ENCODE measurements around the gene TMEM151A. TPM values are rescaled to one million over a fixed set of nuclear protein-coding genes. Genes with fewer than 3 reads are reported as not detected.
A peak's percentile ranks its signal among the peaks of the same experiment; 100 is the strongest.
"Not testable (repeated sequence)": the region's sequence is repeated elsewhere in the genome, so short reads cannot be mapped to it uniquely, and the experiment has no call there.

Gene TMEM151A
- total and polyA plus RNA-seq, 11 donors = 0.08 to 7.9 (median 0.12) TPM; not detected in 5

- ATAC-seq = peak in 3 of 4 donors; percentile 30 to 35 (median 32)
- DNase-seq = peak; percentile 52 to 76 (median 72)
- TF ChIP-seq CTCF (IDR thresholded peaks at IDR 0.05) (no peak), POLR2A (IDR thresholded peaks at IDR 0.05) (no peak)
- no peaks in the 10 kb centered on the region for H3K36me3 ChIP-seq
- peaks cover 0 to 51% (median 35%) of the 10 kb centered on the region in 12 donors for H3K4me1 ChIP-seq
- no peaks in the 10 kb centered on the region for H3K9me3 ChIP-seq
- H3K4me3 ChIP-seq = peak overlapping the region in 9 of 12 donors; percentile 54 to 66 (median 63)
- peak overlapping the region; percentile 51 to 94 (median 84) for H3K27ac ChIP-seq
- intact Hi-C loops (cut with DNase I) = no loop called here
- 33 to 55% (median 39%) methylated on average over 11 to 16 of the region's 16 CpGs for WGBS, 4 donors
- no peaks in the 10 kb centered on the region for H3K27me3 ChIP-seq
These were observed 26.3 kb downstream of the TMEM151A start for GRCh38 chr11:66317723-66318599.

GRCh38 chr11:66318600-66318970, 26.9 kb downstream of the TMEM151A start:
- Histone ChIP-seq H3K36me3 (no peaks in the 10 kb centered on the region), H3K9me3 (no peaks in the 10 kb centered on the region), H3K27ac (peak overlapping the region in 9 of 12 donors; percentile 47 to 94 (median 85)), H3K27me3 (no peaks in the 10 kb centered on the region), H3K4me3 (no peak overlapping the region), H3K4me1 (peaks cover 0 to 44% (median 29%) of the 10 kb centered on the region in 12 donors)
- ATAC-seq = no peak
- intact Hi-C loops (cut with DNase I) = no loop called here
- DNase-seq = peak in 1 of 5 donors; percentile 33
- 80 to 87% (median 82%) methylated on average over 3 of the region's 3 CpGs for WGBS, 4 donors
- TF ChIP-seq CTCF (IDR thresholded peaks at IDR 0.05) = no peak
- no peak for TF ChIP-seq POLR2A (IDR thresholded peaks at IDR 0.05)

- H3K9me3 ChIP-seq; H3K27ac ChIP-seq; ATAC-seq; H3K36me3 ChIP-seq; DNase-seq; H3K27me3 ChIP-seq; intact Hi-C loops (cut with DNase I); H3K4me3 ChIP-seq: not testable (repeated sequence)
- H3K4me1 ChIP-seq = peaks cover 0 to 36% (median 26%) of the 10 kb centered on the region in 12 donors
- WGBS, 4 donors = 92 to 100% (median 96%) methylated on average over 1 to 2 of the region's 2 CpGs
These were observed 28.6 kb downstream of the TMEM151A start for GRCh38 chr11:66320289-66320688.

GRCh38 chr11:66320748-66321147, 29.1 kb downstream of the TMEM151A start:
- H3K27ac ChIP-seq; H3K9me3 ChIP-seq; DNase-seq; H3K36me3 ChIP-seq; H3K4me3 ChIP-seq; ATAC-seq; H3K27me3 ChIP-seq; intact Hi-C loops (cut with DNase I): not testable (repeated sequence)
- H3K4me1 ChIP-seq = peaks cover 0 to 38% (median 27%) of the 10 kb centered on the region in 12 donors
- WGBS, 4 donors = 85 to 94% (median 90%) methylated on average over 6 of the region's 6 CpGs

GRCh38 chr11:66321606-66322005, 29.9 kb downstream of the TMEM151A start:
- H3K27me3 ChIP-seq = no peaks in the 10 kb centered on the region
- H3K27ac ChIP-seq = peak overlapping the region in 1 of 12 donors; percentile 8
- intact Hi-C loops (cut with DNase I) = no loop called here
- no peaks in the 10 kb centered on the region for H3K9me3 ChIP-seq
- no peak overlapping the region for H3K4me3 ChIP-seq
- TF ChIP-seq POLR2A (IDR thresholded peaks at IDR 0.05) (no peak), CTCF (IDR thresholded peaks at IDR 0.05) (no peak)
- DNase-seq (peak in 1 of 5 donors; percentile 9), ATAC-seq (no peak)
- H3K36me3 ChIP-seq = no peaks in the 10 kb centered on the region
- peaks cover 0 to 40% (median 31%) of the 10 kb centered on the region in 12 donors for H3K4me1 ChIP-seq
- WGBS, 4 donors = 84 to 95% (median 88%) methylated on average over 4 of the region's 4 CpGs
